Activated naive CD8-positive, alpha-beta T cell treated with anti-CD3 and anti-CD28 coated beads, Interleukin-2, amount 50 U/mL, for 24 hours (primary cell): ENCODE results near the gene COPS4.
"Not testable (repeated sequence)": the region's sequence is repeated elsewhere in the genome, so short reads cannot be mapped to it uniquely, and the experiment has no call there.

Experiments
- ATAC-seq: fragments of 150-1000 bp; cut with Tn5 transposase; one replicate; pipeline ENCODE4 v1.10.0; 2021
- DNase-seq: peaks from one replicate; pipeline ENCODE4 v3.0.0; 2021
- H3K27ac Mint-ChIP-seq: one replicate; pipeline ENCODE4 v1.8.0; 2021; ENCODE audit warnings: mild to moderate bottlenecking, mixed read lengths
- H3K27me3 Mint-ChIP-seq: one replicate; pipeline ENCODE4 v1.8.0; 2021; ENCODE audit warnings: mixed read lengths
- H3K36me3 Mint-ChIP-seq: one replicate; pipeline ENCODE4 v1.8.0; 2021; ENCODE audit warnings: low read depth, mixed read lengths
- H3K4me1 Mint-ChIP-seq: one replicate; pipeline ENCODE4 v1.8.0; 2021; ENCODE audit warnings: mixed read lengths
- H3K4me3 Mint-ChIP-seq: one replicate; pipeline ENCODE4 v1.8.0; 2021; ENCODE audit warnings: mild to moderate bottlenecking, moderate library complexity, mixed read lengths
- H3K9me3 Mint-ChIP-seq: one replicate; pipeline ENCODE4 v1.8.0; 2021; ENCODE audit warnings: mixed read lengths

COPS4 gene

DNA sequence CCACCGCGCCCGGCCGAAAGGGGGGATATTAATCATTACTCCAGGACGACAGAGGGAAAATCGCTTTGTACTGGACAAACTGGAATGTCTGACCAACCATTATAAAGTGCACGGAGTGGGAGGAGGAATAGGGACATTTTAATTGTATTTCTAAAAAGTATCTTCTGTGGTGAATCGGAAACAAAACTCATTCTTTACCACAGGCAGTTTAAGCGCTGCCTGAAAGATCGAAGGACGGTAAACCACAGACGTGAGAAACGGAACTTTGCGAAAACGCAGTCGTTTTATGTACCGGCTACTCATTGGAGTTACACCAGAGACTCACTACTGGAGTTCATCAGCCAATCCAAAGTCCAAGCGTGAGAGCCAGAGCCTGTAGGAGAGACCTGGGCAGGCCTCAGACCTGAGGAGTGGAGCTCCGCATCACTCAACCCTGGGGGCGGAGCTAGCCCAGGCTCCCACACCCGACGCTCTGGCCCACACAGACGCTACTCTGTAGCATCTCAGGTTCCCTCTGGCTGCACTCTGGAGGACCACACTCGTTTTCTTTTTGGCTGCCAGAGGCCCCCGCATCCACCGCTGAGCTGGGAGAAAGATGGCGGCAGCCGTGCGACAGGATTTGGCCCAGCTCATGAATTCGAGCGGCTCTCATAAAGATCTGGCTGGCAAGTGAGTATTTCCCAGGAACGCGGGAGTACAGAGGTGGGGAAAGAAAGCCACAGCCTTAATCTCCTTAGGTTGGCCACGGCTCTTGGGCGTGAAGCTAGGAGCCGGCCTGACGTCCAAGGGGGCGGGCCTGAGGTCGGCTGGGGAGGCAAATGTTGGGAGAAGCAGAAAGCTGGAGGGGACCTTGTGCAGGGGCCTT is at the start of gene COPS4:
COPS4 (plus strand) TSS at position 554 of the 865 bp plus-strand sequence; CDS start at position 596, 42 bp downstream.
- peak; percentile 100 for ATAC-seq
- peak; percentile 94 for DNase-seq
- no peaks in the 10 kb centered on the region for H3K9me3 Mint-ChIP-seq
- H3K4me3 Mint-ChIP-seq, result peak within 1 kb of the TSS; percentile 99
- H3K4me1 Mint-ChIP-seq, result peaks cover 30% of the 10 kb centered on the region
- H3K27me3 Mint-ChIP-seq, result no peaks in the 10 kb centered on the region
- no peaks in the 10 kb centered on the region for H3K36me3 Mint-ChIP-seq
- peak within 1 kb of the TSS; percentile 99 for H3K27ac Mint-ChIP-seq

DNA sequence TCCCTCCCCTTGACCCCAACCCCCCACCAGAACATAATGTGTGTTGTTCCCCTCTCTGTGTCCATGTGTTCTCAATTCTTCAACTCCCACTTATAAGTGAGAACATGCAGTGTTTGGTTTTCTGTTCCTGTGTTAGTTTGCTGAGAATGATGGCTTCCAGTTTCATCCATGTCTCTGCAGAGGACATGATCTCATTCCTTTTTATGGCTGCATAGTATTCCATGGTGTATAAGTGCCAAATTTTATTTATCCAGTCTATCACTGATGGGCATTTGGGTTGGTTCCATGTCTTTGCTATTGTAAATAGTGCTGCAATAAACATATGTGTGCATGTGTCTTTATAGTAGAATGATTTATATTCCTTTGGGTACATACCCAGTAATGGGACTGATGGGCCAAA is 47.5 kb upstream of the COPS4 start:
- H3K9me3 Mint-ChIP-seq, ATAC-seq, H3K27me3 Mint-ChIP-seq, H3K4me3 Mint-ChIP-seq, DNase-seq, H3K27ac Mint-ChIP-seq: not testable (repeated sequence)
- H3K36me3 Mint-ChIP-seq, result peaks cover 22% of the 10 kb centered on the region
- H3K4me1 Mint-ChIP-seq, result peaks cover 28% of the 10 kb centered on the region

GRCh38 chr4:82988323-82988832 is 46.6 kb upstream of the COPS4 start:
- H3K27me3 Mint-ChIP-seq, result no peaks in the 10 kb centered on the region
- peaks cover 28% of the 10 kb centered on the region for H3K4me1 Mint-ChIP-seq
- DNase-seq, result no peak
- H3K27ac Mint-ChIP-seq, result no peak overlapping the region
- ATAC-seq, result no peak
- H3K36me3 Mint-ChIP-seq, result peaks cover 19% of the 10 kb centered on the region
- no peak overlapping the region for H3K4me3 Mint-ChIP-seq
- no peaks in the 10 kb centered on the region for H3K9me3 Mint-ChIP-seq

GRCh38 chr4:82989575-82990429 is 45.2 kb upstream of the COPS4 start:
- Mint-ChIP-seq H3K4me3 (no peak overlapping the region), H3K36me3 (peaks cover 10% of the 10 kb centered on the region), H3K27ac (peak overlapping the region; percentile 55), H3K9me3 (no peaks in the 10 kb centered on the region), H3K27me3 (no peaks in the 10 kb centered on the region), H3K4me1 (peaks cover 20% of the 10 kb centered on the region)
- DNase-seq (no peak), ATAC-seq (peak; percentile 73)

DNA sequence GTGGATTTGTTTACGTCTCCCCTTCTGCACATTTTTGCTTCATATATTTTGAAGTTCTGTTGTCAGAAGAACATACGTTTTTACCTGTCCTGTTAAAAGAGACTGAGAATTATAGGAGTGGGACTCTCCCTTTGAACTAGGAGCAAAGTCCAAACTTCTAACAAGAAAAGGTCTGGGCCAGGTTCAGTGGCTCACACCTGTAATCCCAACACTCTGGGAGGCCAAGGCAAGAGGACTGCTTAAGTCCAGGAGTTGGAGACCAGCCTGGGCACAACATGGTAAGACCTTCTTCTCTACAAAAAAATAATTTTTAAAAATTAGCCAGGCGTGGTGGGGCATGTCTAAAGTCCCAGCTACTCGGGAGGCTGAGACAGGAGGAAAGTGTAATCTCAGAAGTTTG is 40.1 kb upstream of the COPS4 start:
- peaks cover 14% of the 10 kb centered on the region for H3K4me1 Mint-ChIP-seq
- no peak overlapping the region for H3K27ac Mint-ChIP-seq
- no peaks in the 10 kb centered on the region for H3K27me3 Mint-ChIP-seq
- H3K36me3 Mint-ChIP-seq, result peaks cover 3% of the 10 kb centered on the region
- H3K9me3 Mint-ChIP-seq, result no peaks in the 10 kb centered on the region
- DNase-seq (no peak), ATAC-seq (no peak)
- H3K4me3 Mint-ChIP-seq, result no peak overlapping the region

- Mint-ChIP-seq H3K4me3 (no peak overlapping the region), H3K9me3 (no peaks in the 10 kb centered on the region), H3K4me1 (peaks cover 9% of the 10 kb centered on the region), H3K27me3 (no peaks in the 10 kb centered on the region), H3K27ac (no peak overlapping the region), H3K36me3 (peaks cover 2% of the 10 kb centered on the region)
- ATAC-seq, result no peak
- DNase-seq, result no peak
These were observed 36.1 kb upstream of the COPS4 start for GRCh38 chr4:82998898-82999297.

DNA sequence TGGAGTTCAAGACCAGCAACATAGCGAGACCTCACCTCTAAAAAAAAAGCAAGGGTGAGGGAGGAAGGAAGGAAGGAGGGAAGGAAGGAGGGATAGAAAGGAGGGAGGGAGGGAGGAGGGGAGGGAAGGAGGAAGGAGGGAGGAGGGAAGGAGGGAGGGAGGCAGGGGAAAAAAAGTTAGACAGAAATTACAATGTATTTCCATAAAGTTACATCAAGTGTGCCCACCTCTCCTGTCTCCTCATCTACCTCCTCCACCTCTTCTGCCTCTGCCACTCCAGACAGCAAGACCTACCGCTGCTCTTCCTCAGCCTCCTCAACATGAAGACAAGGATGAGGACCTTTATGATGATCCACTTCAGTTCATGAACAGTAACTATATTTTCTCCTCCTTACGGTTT is 32.7 kb upstream of the COPS4 start:
- Mint-ChIP-seq H3K36me3 (peaks cover 7% of the 10 kb centered on the region), H3K9me3 (no peaks in the 10 kb centered on the region), H3K4me1 (peaks cover 17% of the 10 kb centered on the region), H3K4me3 (no peak overlapping the region), H3K27me3 (no peaks in the 10 kb centered on the region), H3K27ac (no peak overlapping the region)
- no peak for DNase-seq
- no peak for ATAC-seq

- H3K4me1 Mint-ChIP-seq, result peaks cover 25% of the 10 kb centered on the region
- not testable (repeated sequence) for ATAC-seq, H3K27me3 Mint-ChIP-seq, H3K27ac Mint-ChIP-seq, DNase-seq, H3K9me3 Mint-ChIP-seq, H3K4me3 Mint-ChIP-seq, H3K36me3 Mint-ChIP-seq
These were observed 31.8 kb upstream of the COPS4 start for GRCh38 chr4:83003044-83003791.

GRCh38 chr4:83009529-83009928 is 25.5 kb upstream of the COPS4 start:
- Mint-ChIP-seq H3K4me3 (peak overlapping the region; percentile 99), H3K27me3 (no peaks in the 10 kb centered on the region), H3K27ac (peak overlapping the region; percentile 89), H3K9me3 (no peaks in the 10 kb centered on the region), H3K36me3 (peaks cover 3% of the 10 kb centered on the region), H3K4me1 (peaks cover 55% of the 10 kb centered on the region)
- ATAC-seq, result no peak
- DNase-seq, result no peak

DNA sequence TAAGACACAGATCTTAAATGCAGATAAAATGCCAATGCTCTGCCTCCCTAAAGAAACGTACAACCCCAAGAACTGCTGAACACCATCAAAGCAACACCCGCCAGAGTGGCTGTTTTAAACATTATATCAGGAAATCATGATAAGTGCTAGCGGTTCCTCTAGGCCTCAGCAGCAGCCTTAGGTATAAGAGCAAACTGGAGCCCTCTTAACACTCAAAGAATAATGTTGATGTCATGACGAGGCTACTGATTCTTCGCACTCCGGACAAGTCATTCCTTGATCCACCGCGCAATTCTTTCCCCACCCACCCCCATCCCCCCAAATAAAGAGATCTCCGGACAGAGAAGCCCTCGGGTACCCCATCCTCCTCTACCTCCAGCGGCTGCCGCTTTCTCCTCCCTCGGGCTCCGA is 24.9 kb upstream of the COPS4 start:
- Mint-ChIP-seq H3K4me3 (peak overlapping the region; percentile 99), H3K9me3 (no peaks in the 10 kb centered on the region), H3K36me3 (peaks cover 3% of the 10 kb centered on the region), H3K27me3 (no peaks in the 10 kb centered on the region), H3K4me1 (peaks cover 55% of the 10 kb centered on the region), H3K27ac (peak overlapping the region; percentile 89)
- no peak for DNase-seq
- ATAC-seq, result no peak

- Mint-ChIP-seq H3K4me1 (peaks cover 54% of the 10 kb centered on the region), H3K27me3 (no peaks in the 10 kb centered on the region), H3K4me3 (peak within 1 kb of the TSS; percentile 99), H3K36me3 (peaks cover 1% of the 10 kb centered on the region), H3K27ac (peak within 1 kb of the TSS; percentile 89), H3K9me3 (no peaks in the 10 kb centered on the region)
- DNase-seq (peak; percentile 83), ATAC-seq (peak; percentile 44)
These were observed 24.3 kb upstream of the COPS4 start, which contains the start of gene LIN54 for GRCh38 chr4:83010522-83011318. Gene LIN54 (minus strand): TSS chr4:83010823. CDS start chr4:82984844, 25,979 bp downstream.

DNA sequence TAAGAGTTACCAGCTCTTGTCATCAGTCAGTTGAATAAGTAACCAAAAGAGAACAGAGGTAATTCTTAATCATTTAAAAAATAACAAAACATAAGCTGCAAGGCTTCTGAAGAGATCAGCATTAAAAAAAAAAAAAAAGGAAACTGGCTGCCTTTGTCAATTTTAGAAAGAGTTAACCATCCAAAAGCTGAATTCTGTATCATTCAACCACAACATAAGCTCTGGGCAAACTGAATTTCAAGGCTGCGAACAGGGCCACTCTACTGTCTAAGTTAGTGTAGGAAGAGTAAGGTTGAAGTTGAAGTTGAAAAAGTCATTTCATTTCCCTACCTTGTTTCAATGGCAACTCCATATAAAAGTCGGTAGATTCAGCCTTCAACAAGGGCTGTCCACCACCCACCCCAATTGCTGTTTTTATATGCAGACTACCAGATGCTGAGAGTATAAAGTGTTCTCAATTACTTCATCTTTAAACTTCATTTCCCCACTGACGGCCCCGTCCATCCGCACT is 23.2 kb upstream of the COPS4 start:
- H3K27me3 Mint-ChIP-seq, result no peaks in the 10 kb centered on the region
- DNase-seq (no peak), ATAC-seq (no peak)
- peak overlapping the region; percentile 89 for H3K27ac Mint-ChIP-seq
- peaks cover 48% of the 10 kb centered on the region for H3K4me1 Mint-ChIP-seq
- no peaks in the 10 kb centered on the region for H3K36me3 Mint-ChIP-seq
- peak overlapping the region; percentile 99 for H3K4me3 Mint-ChIP-seq
- H3K9me3 Mint-ChIP-seq, result no peaks in the 10 kb centered on the region

DNA sequence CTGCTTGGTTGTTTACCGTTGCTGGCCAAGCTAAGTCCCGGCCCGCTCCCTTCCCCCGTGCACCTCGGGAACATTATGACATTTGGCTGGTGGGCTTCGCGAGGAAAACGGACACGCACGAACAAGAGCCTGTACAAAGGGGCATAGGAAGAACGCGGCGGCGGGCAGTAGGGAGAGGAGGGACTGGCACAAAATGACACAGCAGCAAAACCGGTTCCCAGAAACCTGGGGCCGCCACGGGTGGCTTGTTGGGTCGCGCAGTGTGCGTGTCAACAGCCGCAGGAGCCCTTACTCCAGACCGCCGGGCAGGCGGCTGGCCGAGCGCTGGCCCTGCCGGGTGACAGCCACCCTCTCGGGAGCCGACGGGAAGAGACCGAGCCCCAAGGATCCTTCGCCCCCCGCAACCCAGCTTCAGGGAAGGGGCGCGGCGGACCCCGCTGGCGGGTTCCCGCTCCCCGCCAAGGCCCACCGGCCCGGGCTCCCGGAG is 22.7 kb upstream of the COPS4 start:
- Mint-ChIP-seq H3K27ac (peak overlapping the region; percentile 89), H3K4me3 (peak overlapping the region; percentile 99), H3K4me1 (peaks cover 48% of the 10 kb centered on the region), H3K9me3 (no peaks in the 10 kb centered on the region), H3K36me3 (no peaks in the 10 kb centered on the region), H3K27me3 (no peaks in the 10 kb centered on the region)
- DNase-seq, result peak; percentile 52
- peak; percentile 4 for ATAC-seq
